SK-MEL-5 (cell line): ENCODE results near the gene MAGI3. TPM values are rescaled to one million over a fixed set of nuclear protein-coding genes. Genes with fewer than 3 reads are reported as not detected.
"Not testable (repeated sequence)": the region's sequence is repeated elsewhere in the genome, so short reads cannot be mapped to it uniquely, and the experiment has no call there.

ENCODE experiments used
- DNase-seq: peaks from one replicate; pipeline ENCODE4 v3.0.0-alpha.2; 2016; ENCODE audit warnings: low read depth, low spot score
- in situ Hi-C: cut with HindIII; loops from 2 replicates; pipeline ENCODE4 v1.10.0; 2016; ENCODE audit warnings: low sequenced_read_pairs, high pct_unique_total_duplicates, low pct_unique_long_range_greater_than_20kb
- total RNA-seq: library from RNA; depleted of rRNA; stranded (reverse); fragments of >200 nt; shearing (Covaris generic); gene quantifications from 2 replicates; pipeline ENCODE4 v1.2.3, GENCODE V29; 2014

Gene MAGI3
- total RNA-seq, 1 experiment from 2014 or later = 4.0 TPM

DNA sequence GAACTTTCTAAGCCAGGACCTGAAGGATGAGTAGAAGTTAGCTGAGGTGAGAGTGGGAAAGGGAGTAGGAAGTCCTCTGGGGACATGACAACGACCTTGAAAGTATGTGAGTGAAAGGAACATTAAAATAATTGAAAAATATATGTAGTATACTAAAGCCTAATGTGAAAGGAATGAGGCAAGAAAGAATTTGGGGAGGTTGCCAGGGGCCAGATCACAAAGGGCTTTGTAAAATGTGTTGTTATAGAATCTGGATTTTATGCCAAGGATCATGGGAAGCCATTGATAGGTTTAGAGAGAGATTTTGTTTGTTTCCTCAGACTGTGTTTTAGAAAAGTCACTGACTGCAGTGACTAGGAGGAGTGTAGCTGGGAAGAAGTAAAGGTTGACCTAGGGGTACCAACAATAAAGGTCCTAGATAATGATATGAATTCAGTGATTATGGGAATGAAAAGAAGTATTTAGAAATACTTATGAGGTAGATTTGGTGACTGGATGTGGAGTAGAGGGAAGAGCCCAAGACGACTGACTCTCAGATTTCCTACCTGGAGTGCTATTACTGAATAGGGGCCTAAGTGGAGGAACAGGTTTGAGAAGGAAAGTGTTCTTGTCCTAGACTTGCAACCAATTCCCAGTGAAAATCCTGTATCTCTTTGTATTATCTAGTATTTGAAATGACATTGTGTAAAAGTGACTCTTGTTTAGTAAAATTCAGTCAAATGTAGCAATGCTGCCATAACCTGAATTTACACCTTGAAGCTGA lies 189.1 kb downstream of the MAGI3 start:
- DNase-seq = no peak
- in situ Hi-C loops = no loop called here

GRCh38 chr1:113581323-113581722 lies 191.0 kb downstream of the MAGI3 start:
- in situ Hi-C loops = no loop called here
- no peak for DNase-seq

- in situ Hi-C loops = no loop called here
- DNase-seq = no peak
Observed at GRCh38 chr1:113582084-113582483, 191.8 kb downstream of the MAGI3 start.

DNA sequence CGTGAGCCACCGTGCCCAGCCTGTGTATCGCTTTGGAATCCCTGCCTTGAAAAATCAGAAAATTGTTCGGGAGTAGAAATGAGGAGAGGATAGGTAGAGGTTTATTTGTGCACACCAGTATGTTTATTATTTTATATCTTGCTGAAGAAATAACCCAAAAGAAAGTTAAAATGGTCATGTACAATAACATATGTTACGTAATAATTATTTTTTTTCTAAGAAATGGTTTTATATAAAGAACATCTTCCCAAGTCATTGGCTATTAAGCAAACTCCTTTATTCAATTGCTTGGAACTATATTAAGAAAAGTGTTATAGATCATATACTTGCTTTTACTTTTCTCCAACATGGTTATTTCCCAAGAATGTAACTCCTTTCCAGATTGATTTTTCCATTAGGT lies 197.2 kb downstream of the MAGI3 start:
- DNase-seq = no peak
- in situ Hi-C loops = no loop called here

DNA sequence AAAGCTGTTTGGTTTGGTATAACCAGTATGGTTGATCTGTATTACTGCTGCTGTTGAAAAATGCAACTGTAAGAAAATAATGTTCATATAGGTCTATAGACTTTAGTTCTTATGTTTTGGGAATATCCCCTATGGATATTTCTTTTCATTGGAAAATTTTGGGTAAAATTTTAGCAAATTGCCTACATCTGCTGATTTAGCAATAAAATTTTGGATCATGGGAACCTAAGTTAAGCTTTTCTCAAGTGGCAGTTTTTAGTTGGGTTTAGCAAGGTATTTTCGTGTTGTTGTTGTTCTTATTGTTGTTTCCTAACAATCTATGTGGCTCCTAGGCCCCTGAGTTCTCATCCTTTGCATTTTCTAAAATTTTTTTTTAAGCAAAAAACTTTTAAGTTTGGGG lies 201.9 kb downstream of the MAGI3 start:
- no peak for DNase-seq
- in situ Hi-C loops = no loop called here

DNA sequence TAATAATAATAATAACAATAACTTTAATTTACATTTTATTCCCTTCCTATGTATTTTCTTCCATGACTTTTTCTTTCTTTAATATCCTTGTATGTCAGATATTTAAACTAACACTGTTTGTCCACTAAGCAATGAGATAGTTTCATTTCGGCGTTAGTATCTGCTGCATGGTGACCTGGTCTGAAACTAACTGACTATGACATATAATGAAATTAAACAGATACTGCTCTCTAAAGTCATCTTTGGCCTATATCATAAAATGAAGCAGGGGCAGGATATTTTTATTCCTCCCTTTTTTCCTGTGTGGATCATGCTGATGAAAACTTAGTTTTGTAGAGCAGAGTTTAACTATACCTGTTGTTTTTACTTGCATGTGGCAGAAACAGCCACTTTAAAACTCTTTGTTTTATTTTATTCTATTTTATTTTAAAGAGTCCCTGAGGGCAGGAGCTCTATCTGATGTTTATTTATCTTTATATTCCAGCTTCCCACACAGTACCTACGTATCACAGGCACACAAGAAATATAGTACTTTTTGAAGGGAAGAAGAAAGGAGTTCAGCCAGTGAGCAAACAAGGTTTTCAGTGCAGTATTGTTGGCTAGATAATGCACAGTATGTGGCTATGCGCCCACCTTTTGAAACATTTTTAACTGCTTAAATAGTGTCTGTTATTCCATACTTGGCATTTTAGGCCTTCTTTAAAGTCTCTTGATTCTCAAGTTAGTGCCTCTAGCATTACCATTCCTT lies 203.4 kb downstream of the MAGI3 start:
- no peak for DNase-seq

GRCh38 chr1:113604466-113604865 lies 214.2 kb downstream of the MAGI3 start:
- in situ Hi-C loops = not testable (repeated sequence)

More for the DNA sequence above, 203.4 kb downstream of the MAGI3 start:
- in situ Hi-C loops = no loop called here

GRCh38 chr1:113605146-113605545 lies 214.8 kb downstream of the MAGI3 start:
- no peak for DNase-seq
- in situ Hi-C loops = no loop called here

More at GRCh38 chr1:113604466-113604865, 214.2 kb downstream of the MAGI3 start:
- not testable (repeated sequence) for DNase-seq

DNA sequence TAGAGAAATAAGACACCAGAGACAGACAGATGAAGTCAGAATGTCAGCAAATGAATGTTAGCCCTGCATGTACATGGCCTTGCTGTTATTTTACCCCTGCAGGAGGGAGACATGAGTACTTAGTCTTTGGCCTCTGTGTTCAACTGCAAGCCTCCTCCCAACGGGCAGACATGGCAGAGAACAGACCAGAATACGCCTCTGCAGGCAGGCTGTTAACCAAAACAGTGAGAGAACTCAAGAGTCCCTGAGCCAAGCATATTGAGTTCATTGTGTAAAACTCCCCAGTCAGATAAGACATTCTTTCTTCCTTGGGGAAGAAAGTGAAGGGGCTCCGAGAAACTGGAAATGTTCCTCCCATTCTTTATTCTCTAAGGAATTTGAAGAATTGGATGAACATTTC lies 218.1 kb downstream of the MAGI3 start:
- in situ Hi-C loops = no loop called here
- DNase-seq = no peak

- in situ Hi-C loops = no loop called here
- no peak for DNase-seq
Observed at GRCh38 chr1:113610372-113610771, 220.1 kb downstream of the MAGI3 start.

GRCh38 chr1:113615425-113615824 lies 225.1 kb downstream of the MAGI3 start:
- DNase-seq = no peak
- in situ Hi-C loops = no loop called here

DNA sequence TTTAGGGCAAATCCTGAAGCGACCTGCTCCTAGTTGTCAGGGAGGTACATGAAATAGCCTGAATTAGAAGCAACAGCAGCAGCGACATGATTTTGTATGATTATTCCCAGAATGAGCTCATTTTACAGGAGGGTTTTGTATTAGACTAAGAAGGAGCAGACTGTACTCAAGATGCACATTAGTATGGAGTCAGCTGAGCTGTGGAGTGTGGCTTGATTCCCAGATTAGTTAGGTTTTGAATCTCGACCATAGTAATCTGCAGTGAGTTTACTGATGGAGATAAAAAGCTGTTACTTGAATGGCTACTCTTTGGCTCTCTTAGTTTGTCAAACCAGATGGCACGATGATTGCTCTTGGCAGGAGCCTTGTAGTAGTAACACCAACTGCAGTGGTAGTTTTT lies 225.8 kb downstream of the MAGI3 start:
- no peak for DNase-seq
- in situ Hi-C loops = no loop called here

DNA sequence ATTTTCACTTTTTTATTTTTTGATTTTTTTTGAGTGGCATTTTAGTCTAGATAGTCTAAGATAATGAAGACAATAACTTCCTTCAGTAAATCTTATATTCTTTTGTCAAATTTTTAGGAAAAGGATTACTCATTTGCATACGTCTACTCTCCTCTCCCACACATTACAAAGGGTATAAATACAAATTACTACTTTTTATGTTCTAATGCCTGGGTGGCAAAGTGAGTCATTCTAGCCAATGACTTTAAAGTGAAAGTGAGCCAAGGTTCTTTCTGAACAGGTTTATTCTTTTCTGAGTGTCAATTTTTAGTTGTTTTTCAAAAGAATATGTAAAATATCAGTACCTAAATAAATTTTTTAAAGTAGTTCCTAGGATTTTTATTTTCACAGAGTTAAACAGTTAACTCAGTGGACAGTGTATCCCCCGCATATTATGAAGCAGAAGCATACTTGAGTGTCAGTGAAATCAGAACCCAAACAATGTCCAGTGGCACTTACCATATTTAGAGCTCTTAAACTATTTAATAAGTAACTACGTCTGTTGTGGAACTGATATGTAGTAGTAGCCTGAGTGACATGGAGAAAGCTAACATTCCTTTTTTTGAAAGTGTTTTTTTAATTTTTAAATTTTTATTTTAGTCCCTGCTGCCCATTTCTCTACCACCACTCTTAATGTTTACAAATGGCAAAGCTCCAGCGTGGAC lies 227.3 kb downstream of the MAGI3 start:
- in situ Hi-C loops = no loop called here
- DNase-seq = no peak

DNA sequence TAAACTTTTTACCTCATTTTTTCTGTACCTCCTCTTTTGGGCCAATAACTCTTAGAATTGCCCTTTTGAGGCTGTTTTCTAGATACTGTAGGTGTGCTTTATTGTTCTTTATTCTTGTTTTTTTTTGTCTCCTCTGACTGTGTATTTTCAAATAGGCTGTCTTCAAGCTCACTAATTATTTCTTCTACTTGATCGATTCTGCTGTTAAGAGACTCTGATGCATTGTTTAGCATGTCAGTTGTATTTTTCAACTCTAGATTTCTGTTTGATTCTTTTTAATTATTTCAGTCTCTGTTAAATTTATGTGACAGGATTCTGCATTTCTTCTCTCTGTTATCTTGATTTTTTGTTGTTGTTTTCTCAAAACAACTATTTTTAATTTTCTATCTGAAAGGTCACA lies 238.7 kb downstream of the MAGI3 start:
- in situ Hi-C loops = no loop called here
- no peak for DNase-seq

DNA sequence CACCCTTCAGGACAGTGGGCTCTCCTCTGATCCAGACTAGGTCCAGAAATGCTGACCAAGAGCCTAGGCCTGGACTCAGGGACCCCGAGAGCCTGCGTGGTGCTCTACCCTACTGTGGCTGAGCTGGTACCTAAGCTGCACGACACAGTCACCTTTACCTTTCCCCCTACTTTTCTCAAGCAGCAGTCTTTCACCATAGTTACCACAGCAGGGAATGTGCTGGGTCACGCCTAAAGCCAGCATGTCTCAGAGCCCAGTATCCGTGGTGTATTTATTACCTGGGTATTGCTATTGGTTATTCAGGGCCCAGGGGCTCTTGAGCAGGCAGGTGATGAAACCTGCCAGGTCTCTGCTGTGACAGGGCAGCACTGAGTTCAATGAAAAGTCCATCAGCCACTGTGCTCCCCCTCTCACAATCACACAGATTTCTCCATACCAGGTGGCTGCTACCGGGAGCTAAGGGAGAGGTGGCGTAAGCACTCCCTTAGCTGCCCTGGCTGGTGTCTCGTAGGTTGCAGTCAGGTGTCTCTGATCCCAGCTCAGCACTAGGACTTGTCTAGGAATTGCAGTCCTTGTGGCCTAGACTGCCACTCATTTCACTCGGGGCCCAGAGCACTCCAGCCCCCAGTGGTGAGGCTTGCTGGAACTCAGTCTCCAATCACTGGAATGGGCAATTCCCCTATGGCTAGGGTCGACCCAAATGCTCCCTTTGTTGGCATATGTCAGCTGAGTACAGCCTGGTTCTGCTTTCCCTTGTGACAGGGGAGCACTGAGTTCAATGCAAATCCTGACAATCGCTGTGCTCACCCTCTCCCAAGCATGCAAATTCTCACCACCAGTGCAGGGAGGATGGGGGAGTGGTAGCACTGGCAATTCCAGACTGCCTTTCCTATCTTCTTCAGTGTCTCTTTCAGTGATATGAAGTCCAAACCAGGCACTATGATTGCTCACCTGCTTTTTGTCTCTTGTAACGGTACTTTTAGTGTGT lies 240.3 kb downstream of the MAGI3 start:
- in situ Hi-C loops = no loop called here
- DNase-seq = peak; percentile 8

- in situ Hi-C loops = no loop called here
- DNase-seq = no peak
Observed at GRCh38 chr1:113641396-113641795, 251.1 kb downstream of the MAGI3 start.

- no peak for DNase-seq
- in situ Hi-C loops = no loop called here
Observed at GRCh38 chr1:113647164-113647563, 256.8 kb downstream of the MAGI3 start.
